ENCODE measurements around the gene FRMPD2.

- TF ChIP-seq EZH2 (IDR thresholded peaks at IDR 0.05; ENCODE audit: insufficient read depth, poor library complexity, severe bottlenecking) (no peak), EZH2phosphoT487 (IDR thresholded peaks at IDR 0.05; ENCODE audit: insufficient read depth, low read depth) (no peak)
Observed at GRCh38 chr10:48300556-48300955, 26.1 kb upstream of the FRMPD2 start.
